Measurements from ENCODE around the gene CYP2F1.
A peak's percentile ranks its signal among the peaks of the same experiment; 100 is the strongest.
"Not testable (repeated sequence)": the region's sequence is repeated elsewhere in the genome, so short reads cannot be mapped to it uniquely, and the experiment has no call there.

CYP2F1 gene, protein sequence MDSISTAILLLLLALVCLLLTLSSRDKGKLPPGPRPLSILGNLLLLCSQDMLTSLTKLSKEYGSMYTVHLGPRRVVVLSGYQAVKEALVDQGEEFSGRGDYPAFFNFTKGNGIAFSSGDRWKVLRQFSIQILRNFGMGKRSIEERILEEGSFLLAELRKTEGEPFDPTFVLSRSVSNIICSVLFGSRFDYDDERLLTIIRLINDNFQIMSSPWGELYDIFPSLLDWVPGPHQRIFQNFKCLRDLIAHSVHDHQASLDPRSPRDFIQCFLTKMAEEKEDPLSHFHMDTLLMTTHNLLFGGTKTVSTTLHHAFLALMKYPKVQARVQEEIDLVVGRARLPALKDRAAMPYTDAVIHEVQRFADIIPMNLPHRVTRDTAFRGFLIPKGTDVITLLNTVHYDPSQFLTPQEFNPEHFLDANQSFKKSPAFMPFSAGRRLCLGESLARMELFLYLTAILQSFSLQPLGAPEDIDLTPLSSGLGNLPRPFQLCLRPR

GRCh38 chr19:41114132-41114531 lies at the start of gene CYP2F1:
Gene CYP2F1, plus strand, starts transcription at chr19:41114432. Its CDS starts 1,757 bp downstream, at chr19:41116189.
- no peak for DNase-seq

- DNase-seq = no peak
Observed at GRCh38 chr19:41064974-41065569, 49.2 kb upstream of the CYP2F1 start.

GRCh38 chr19:41076286-41076685 lies 37.9 kb upstream of the CYP2F1 start:
- no peak for DNase-seq

DNA sequence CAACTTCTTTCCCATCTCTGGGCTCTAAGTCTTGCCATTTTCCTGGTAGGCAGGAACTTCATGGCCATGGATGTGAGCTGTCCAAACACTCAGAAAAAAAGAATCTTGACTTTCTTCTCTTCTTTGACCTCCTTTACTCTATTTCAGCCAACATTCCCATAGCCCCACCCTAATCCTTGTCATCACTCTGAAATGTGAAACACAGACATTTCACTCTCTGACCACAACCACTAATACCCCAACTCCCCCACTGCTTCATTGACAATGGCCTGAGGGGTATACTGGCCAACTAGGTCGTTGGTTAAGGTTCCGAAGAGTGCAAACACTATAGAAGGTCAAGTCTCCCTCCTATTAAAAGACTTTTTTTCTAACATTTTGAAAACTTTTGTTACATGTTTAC lies 30.7 kb upstream of the CYP2F1 start:
- DNase-seq = no peak

DNA sequence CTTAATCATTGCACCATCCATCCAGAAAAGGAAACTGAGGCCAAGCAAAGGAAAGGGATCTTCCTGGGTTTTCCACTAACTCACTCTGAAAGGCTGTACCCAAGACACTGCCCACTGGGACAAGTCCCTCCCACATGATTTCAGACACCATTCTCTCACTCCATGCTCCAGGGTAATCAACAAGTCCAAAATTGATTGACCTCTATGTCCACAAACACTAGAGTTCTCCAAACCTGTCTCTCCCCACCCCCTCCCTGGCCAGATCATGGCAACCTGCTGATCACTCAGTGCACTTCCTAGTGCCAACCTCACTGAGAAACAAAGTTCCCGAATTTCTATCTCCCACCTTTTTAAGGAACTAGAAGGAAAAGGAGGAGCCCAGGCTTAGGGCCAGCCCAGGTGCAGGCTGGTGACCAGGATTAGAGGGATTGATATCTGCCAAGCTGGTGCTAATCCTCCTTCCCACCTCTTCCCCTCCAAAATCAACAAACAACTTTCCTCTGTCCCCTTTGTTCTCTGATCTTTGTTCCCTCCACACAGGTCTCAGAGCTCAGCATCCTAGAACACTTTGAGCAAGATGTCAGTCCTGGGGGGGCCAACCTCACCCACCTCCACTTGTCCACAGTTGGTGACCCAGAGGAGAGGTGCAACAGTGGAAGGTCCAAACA lies 28.4 kb upstream of the CYP2F1 start:
- no peak for DNase-seq

DNA sequence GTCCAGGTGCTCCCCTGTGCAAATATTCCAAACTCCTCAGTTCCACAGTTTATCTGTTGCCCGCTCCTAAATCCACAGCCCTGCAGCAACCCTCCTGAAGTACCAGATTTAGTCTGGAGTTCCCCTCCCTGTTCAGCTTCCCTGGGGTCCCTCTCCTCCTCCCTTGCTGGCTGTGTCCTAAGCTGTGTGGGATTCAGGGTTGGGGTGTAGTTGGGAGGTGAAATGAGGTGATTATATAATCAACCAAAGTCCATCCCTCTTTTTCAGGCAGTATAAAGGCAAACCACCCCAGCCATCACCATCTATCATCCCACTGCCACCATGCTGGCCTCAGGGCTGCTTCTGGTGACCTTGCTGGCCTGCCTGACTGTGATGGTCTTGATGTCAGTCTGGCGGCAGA lies 26.1 kb upstream of the CYP2F1 start, which contains the start of gene CYP2A13:
Gene CYP2A13, plus strand, starts transcription at position 301 of the 400 bp plus-strand sequence. Its CDS starts 21 bp downstream, at position 322.
- no peak for DNase-seq

DNA sequence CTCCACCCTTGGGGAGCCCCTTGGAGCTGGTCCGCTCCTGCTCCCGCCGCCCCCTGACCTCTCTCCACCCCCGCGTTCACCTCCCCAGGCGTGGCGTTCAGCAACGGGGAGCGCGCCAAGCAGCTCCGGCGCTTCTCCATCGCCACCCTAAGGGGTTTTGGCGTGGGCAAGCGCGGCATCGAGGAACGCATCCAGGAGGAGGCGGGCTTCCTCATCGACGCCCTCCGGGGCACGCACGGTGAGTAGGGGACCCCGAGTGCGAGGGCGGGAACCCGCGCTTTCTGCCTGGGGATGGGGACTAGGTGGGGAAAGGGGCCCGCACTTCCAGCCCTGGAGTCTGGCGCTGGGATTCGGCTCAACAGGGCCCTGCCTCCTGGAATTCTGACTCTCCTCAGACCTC lies 24.3 kb upstream of the CYP2F1 start:
- no peak for DNase-seq

DNA sequence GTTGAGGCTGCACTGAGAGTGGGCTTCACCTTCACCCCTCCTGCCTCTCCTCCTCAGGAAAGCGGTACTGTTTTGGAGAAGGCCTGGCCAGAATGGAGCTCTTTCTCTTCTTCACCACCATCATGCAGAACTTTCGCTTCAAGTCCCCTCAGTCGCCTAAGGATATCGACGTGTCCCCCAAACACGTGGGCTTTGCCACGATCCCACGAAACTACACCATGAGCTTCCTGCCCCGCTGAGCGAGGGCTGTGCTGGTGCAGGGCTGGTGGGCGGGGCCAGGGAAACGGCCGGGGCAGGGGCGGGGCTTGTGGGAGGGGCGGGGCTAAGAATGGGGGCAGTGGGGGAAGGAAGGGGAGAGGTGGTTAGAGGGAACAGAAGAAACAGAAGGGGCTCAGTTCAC lies 18.5 kb upstream of the CYP2F1 start:
- DNase-seq = no peak

DNA sequence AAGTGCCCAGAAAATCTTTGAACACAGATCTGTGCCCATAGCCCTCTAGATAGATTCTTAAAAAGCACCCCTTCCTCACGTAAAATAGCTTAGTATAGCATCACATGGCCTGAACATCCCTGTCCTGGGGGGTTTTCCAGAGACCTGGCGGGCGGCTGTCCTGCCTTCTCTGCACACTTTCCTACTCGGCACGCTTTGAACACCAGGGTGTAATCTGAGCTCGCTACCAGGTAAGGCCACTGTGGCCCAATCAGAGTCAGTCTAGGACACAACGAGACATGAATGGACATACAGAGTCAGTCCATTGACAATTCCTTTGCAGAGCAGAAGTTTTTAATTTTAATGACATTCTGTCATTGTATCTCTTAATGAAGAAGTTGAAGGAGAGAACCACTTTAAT lies 17.9 kb upstream of the CYP2F1 start:
- no peak for DNase-seq

GRCh38 chr19:41097302-41097701 lies 16.9 kb upstream of the CYP2F1 start:
- no peak for DNase-seq

DNA sequence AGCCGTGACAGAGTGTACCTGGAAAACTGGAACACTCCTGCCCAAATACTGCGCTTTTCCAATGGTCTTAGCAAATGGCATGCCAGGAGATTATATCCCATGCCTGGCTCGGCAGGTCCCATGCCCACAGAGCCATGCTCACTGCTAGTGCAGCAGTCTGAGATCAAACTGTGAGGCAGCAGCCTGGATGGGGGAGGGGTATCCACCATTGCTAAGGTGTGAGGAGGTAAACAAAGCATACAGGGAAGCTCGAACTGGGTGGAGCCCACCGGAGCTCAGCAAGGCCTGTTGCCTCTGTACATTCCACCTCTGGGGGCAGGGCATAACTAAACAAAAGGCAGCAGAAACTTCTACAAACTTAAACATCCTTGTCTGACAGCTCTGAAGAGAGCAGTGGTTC lies 15.5 kb upstream of the CYP2F1 start:
- no peak for DNase-seq

GRCh38 chr19:41102210-41102609 lies 12.0 kb upstream of the CYP2F1 start:
- not testable (repeated sequence) for DNase-seq

DNA sequence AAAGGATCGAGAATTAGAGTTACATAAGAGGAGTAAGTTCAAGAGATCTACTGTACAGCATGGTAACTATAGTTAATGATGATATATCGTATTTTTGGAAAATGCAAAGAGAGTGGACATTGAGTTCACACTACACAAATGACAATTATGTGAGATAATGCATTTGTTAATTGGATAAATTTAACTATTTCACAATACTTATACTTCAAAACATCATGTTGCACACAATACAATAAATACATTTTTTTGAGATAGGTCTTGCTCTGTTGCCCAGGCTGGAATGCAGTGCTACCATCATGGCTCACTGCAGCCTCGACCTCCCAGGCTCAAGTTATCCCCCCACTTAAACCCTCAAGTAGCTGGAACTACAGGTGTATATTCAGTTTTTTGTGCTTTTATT lies 8.1 kb upstream of the CYP2F1 start:
- no peak for DNase-seq

- DNase-seq = no peak
Observed at GRCh38 chr19:41111296-41111695, 2.9 kb upstream of the CYP2F1 start.

DNA sequence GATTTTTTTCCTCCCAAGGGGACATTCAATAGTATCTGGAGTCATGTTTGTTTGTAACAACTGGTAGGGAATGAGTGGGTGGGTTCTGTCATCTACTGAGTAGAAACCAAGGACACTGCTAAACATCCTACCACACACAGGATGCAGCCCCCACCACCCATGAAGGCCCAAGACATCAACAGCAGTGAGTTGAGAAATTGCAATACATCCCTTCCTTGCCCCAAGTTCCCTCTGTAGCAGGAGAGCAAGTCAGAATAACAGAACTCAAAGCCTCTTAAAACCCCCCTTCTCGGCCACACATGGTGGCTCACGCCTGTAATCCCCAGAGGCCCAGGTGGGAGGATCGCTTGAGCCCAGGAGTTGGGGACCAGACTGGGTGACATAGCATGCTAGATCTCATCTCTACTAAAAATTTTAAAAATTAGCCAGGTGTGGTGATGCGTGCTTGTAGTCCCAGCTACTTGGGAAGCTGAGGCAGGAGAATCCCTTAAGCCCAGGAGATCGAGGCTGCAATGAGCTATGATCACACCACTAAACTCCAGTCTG lies 2.4 kb upstream of the CYP2F1 start:
- DNase-seq = no peak

- no peak for DNase-seq
Observed at GRCh38 chr19:41112728-41113290, 1.4 kb upstream of the CYP2F1 start.

- DNase-seq = no peak
Observed at GRCh38 chr19:41116261-41116660, 2.0 kb downstream of the CYP2F1 start.

- not testable (repeated sequence) for DNase-seq
Observed at GRCh38 chr19:41120929-41121911, 7.0 kb downstream of the CYP2F1 start.

DNA sequence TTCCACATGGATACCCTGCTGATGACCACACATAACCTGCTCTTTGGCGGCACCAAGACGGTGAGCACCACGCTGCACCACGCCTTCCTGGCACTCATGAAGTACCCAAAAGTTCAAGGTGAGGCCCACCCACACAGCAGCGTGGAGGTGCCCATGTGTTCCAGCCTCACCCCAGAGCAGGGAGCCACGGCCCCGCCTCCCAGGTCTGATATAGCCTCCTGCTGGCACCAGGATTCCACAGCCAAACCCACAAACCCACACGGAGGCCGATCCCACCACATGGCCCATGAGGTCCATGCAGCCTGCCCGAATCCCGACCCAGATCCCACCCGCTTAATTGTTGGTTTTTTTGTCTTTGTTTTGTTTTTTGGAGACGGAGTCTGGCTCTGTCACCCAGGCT lies 8.6 kb downstream of the CYP2F1 start:
- not testable (repeated sequence) for DNase-seq

GRCh38 chr19:41123716-41124294 lies 9.6 kb downstream of the CYP2F1 start:
- no peak for DNase-seq

DNA sequence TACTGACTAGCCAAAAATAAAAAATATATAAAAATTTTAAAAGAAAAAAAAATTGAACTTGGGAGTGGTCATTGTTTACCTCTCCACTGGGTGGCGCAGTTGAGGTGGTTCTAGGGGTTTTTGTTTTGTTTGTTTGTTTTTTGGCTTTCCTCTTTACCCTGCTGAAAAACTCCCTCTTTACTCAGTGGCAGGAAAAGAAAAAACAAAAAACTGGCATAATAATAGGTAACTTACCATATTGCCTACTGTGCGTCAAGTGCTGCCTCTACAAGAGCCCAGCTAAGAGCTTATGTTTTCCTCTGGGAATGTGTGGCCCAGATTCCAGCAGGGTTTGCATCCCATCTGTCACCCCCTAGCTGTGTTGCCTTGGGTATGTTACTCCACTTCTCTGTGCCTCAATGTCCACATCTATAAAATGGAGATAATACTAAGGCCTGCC lies 12.6 kb downstream of the CYP2F1 start:
- peak; percentile 1 for DNase-seq

Measured in NCI-H1105 treated with DMSO at 0.1 percent for 48 hours (cell line).